ENCODE data around the gene RANBP3.
"Not testable (repeated sequence)": the region's sequence is repeated elsewhere in the genome, so short reads cannot be mapped to it uniquely, and the experiment has no call there.

The RANBP3 gene

GRCh38 chr19:6006070-6006446 lies 28.1 kb upstream of the RANBP3 start:
- H3K27ac ChIP-seq (ENCODE audit: low read depth, low read length, severe bottlenecking); H3K36me3 ChIP-seq (ENCODE audit: control insufficient read depth, insufficient read depth, low read length); H3K4me3 ChIP-seq (ENCODE audit: extremely low read depth, insufficient read depth, low read length, poor library complexity, severe bottlenecking); H3K4me1 ChIP-seq (ENCODE audit: control insufficient read depth, insufficient read depth, low read length, poor library complexity, severe bottlenecking); H3K9me3 ChIP-seq (ENCODE audit: control insufficient read depth, low read length): not testable (repeated sequence)
- WGBS, 2 experiments (ENCODE audit: insufficient coverage in 2 of 2): 84 to 91% methylated on average over 5 to 7 of the region's 7 CpGs

- 95 to 99% methylated on average over 6 to 15 of the region's 18 CpGs for WGBS, 2 experiments (ENCODE audit: insufficient coverage in 2 of 2)
- Histone ChIP-seq H3K4me3 (ENCODE audit: extremely low read depth, insufficient read depth, low read length, poor library complexity, severe bottlenecking) (no peak overlapping the region), H3K9me3 (ENCODE audit: control insufficient read depth, low read length) (no peaks in the 10 kb centered on the region), H3K4me1 (ENCODE audit: control insufficient read depth, insufficient read depth, low read length, poor library complexity, severe bottlenecking) (no peaks in the 10 kb centered on the region), H3K27ac (ENCODE audit: low read depth, low read length, severe bottlenecking) (no peak overlapping the region), H3K36me3 (ENCODE audit: control insufficient read depth, insufficient read depth, low read length) (no peaks in the 10 kb centered on the region)
These were observed 27.6 kb upstream of the RANBP3 start for GRCh38 chr19:6005321-6006069.

DNA sequence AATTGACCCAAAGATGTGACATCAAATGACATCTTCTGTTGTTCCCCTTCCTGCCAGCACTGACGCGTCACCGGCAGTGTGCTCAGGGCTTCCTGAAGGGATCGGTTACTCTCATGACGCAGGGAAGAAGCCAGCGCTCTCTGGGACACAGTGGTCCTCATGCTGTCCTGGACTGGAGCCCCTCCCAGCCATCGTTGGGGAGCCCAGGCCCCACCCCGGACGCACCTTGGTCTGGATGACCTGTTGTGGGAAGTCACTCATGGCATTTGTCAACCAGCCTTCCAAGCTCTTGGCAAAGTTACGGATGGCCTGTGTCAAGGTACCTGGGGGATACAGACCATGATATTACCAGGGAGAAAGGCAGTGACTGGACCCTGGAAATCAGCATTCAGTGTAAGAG lies 26.0 kb upstream of the RANBP3 start:
- H3K4me3 ChIP-seq (ENCODE audit: extremely low read depth, insufficient read depth, low read length, poor library complexity, severe bottlenecking): no peak overlapping the region
- no peaks in the 10 kb centered on the region for H3K4me1 ChIP-seq (ENCODE audit: control insufficient read depth, insufficient read depth, low read length, poor library complexity, severe bottlenecking)
- H3K9me3 ChIP-seq (ENCODE audit: control insufficient read depth, low read length): no peaks in the 10 kb centered on the region
- no peaks in the 10 kb centered on the region for H3K36me3 ChIP-seq (ENCODE audit: control insufficient read depth, insufficient read depth, low read length)
- WGBS, 2 experiments (ENCODE audit: insufficient coverage in 2 of 2): 81 to 86% methylated on average over 10 of the region's 10 CpGs
- no peak overlapping the region for H3K27ac ChIP-seq (ENCODE audit: low read depth, low read length, severe bottlenecking)

DNA sequence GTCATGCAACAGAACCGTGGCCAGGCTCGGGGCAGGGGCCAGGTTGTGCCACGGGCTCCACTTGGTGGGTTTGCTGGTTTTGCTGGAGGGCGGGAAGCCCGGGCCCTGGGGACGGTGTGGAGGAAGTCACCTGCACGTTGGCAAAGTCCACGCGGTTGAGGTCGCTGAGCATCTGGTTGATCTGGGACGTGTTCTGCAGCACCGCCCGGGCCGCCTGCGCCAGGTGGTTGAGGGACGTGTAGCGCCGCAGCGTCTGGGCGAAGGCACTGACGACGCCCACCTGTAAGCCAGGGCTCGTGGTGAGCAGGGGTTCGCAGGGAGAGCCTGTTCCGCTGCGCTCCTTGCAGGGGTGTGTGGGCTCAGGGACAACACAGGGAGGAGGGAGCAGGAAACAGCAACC lies 24.7 kb upstream of the RANBP3 start:
- 90 to 94% methylated on average over 26 of the region's 26 CpGs for WGBS, 2 experiments (ENCODE audit: insufficient coverage in 2 of 2)

GRCh38 chr19:6000228-6000847 lies 22.4 kb upstream of the RANBP3 start:
- H3K27ac ChIP-seq (ENCODE audit: low read depth, low read length, severe bottlenecking): no peak overlapping the region
- no peaks in the 10 kb centered on the region for H3K4me1 ChIP-seq (ENCODE audit: control insufficient read depth, insufficient read depth, low read length, poor library complexity, severe bottlenecking)
- H3K4me3 ChIP-seq (ENCODE audit: extremely low read depth, insufficient read depth, low read length, poor library complexity, severe bottlenecking): no peak overlapping the region
- H3K9me3 ChIP-seq (ENCODE audit: control insufficient read depth, low read length): no peaks in the 10 kb centered on the region
- WGBS, 2 experiments (ENCODE audit: insufficient coverage in 2 of 2): 91 to 100% methylated on average over 5 of the region's 7 CpGs
- no peaks in the 10 kb centered on the region for H3K36me3 ChIP-seq (ENCODE audit: control insufficient read depth, insufficient read depth, low read length)

More for the DNA sequence above, 24.7 kb upstream of the RANBP3 start:
- Histone ChIP-seq H3K36me3 (ENCODE audit: control insufficient read depth, insufficient read depth, low read length) (no peaks in the 10 kb centered on the region), H3K9me3 (ENCODE audit: control insufficient read depth, low read length) (no peaks in the 10 kb centered on the region), H3K4me1 (ENCODE audit: control insufficient read depth, insufficient read depth, low read length, poor library complexity, severe bottlenecking) (no peaks in the 10 kb centered on the region), H3K27ac (ENCODE audit: low read depth, low read length, severe bottlenecking) (no peak overlapping the region), H3K4me3 (ENCODE audit: extremely low read depth, insufficient read depth, low read length, poor library complexity, severe bottlenecking) (no peak overlapping the region)

DNA sequence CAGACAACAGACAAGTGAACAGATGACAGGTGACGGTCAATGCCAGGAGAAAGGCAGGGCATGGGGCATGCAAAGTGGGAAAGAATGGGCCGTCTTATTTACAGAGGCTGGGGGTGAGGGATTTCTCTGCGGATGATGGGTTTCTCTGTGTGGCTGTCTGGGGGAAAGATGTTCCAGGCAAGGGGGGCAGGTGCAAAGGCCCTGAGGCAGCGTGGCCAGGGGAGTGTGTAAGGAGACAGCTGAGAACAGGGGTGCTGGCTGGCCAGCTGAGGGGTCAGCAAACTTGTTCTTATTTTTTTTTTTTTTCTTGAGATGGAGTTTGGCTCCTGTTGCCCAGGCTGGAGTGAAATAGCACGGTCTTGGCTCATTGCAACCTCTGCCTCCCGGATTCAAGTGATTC lies 21.8 kb upstream of the RANBP3 start:
- H3K36me3 ChIP-seq (ENCODE audit: control insufficient read depth, insufficient read depth, low read length): no peaks in the 10 kb centered on the region

DNA sequence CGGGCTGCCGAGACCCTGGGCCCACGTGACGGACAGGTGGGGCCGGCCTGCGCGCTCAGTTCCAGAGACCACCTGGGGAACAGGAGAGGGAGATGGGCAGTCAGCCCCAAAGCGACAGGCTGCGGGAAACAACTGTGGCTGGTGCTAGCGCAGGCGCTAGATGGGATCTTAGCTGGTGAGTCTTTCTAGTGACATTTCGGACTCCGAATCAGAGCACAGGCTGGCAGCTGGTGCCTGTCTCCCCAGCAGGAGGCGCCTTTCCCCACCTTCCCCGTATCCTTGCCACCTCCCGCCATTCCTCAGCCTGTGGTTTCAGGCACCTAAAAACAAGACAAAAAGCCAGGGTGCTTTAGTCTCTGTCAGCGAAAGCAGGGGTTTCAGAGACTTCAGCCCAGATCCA lies 19.4 kb upstream of the RANBP3 start:
- no peak overlapping the region for H3K27ac ChIP-seq (ENCODE audit: low read depth, low read length, severe bottlenecking)
- H3K4me3 ChIP-seq (ENCODE audit: extremely low read depth, insufficient read depth, low read length, poor library complexity, severe bottlenecking): no peak overlapping the region
- H3K4me1 ChIP-seq (ENCODE audit: control insufficient read depth, insufficient read depth, low read length, poor library complexity, severe bottlenecking): no peaks in the 10 kb centered on the region
- H3K9me3 ChIP-seq (ENCODE audit: control insufficient read depth, low read length): no peaks in the 10 kb centered on the region
- H3K36me3 ChIP-seq (ENCODE audit: control insufficient read depth, insufficient read depth, low read length): no peaks in the 10 kb centered on the region
- 76 to 77% methylated on average over 17 of the region's 17 CpGs for WGBS, 2 experiments (ENCODE audit: insufficient coverage in 2 of 2)

More for the DNA sequence above, 21.8 kb upstream of the RANBP3 start:
- WGBS, 2 experiments (ENCODE audit: insufficient coverage in 2 of 2): 97% methylated on average over 6 of the region's 6 CpGs
- Histone ChIP-seq H3K27ac (ENCODE audit: low read depth, low read length, severe bottlenecking) (no peak overlapping the region), H3K9me3 (ENCODE audit: control insufficient read depth, low read length) (no peaks in the 10 kb centered on the region), H3K4me3 (ENCODE audit: extremely low read depth, insufficient read depth, low read length, poor library complexity, severe bottlenecking) (no peak overlapping the region), H3K4me1 (ENCODE audit: control insufficient read depth, insufficient read depth, low read length, poor library complexity, severe bottlenecking) (no peaks in the 10 kb centered on the region)

- no peaks in the 10 kb centered on the region for H3K36me3 ChIP-seq (ENCODE audit: control insufficient read depth, insufficient read depth, low read length)
- no peaks in the 10 kb centered on the region for H3K4me1 ChIP-seq (ENCODE audit: control insufficient read depth, insufficient read depth, low read length, poor library complexity, severe bottlenecking)
- no peak overlapping the region for H3K4me3 ChIP-seq (ENCODE audit: extremely low read depth, insufficient read depth, low read length, poor library complexity, severe bottlenecking)
- no peak overlapping the region for H3K27ac ChIP-seq (ENCODE audit: low read depth, low read length, severe bottlenecking)
- H3K9me3 ChIP-seq (ENCODE audit: control insufficient read depth, low read length): no peaks in the 10 kb centered on the region
- WGBS, 2 experiments (ENCODE audit: insufficient coverage in 2 of 2): 92 to 95% methylated on average over 29 to 32 of the region's 37 CpGs
These were observed 18.8 kb upstream of the RANBP3 start for GRCh38 chr19:5996623-5997320.

GRCh38 chr19:5996102-5996501 lies 18.2 kb upstream of the RANBP3 start:
- H3K27ac ChIP-seq (ENCODE audit: low read depth, low read length, severe bottlenecking): no peak overlapping the region
- WGBS, 2 experiments (ENCODE audit: insufficient coverage in 2 of 2): 95% methylated on average over 20 to 26 of the region's 26 CpGs
- no peaks in the 10 kb centered on the region for H3K9me3 ChIP-seq (ENCODE audit: control insufficient read depth, low read length)
- no peaks in the 10 kb centered on the region for H3K4me1 ChIP-seq (ENCODE audit: control insufficient read depth, insufficient read depth, low read length, poor library complexity, severe bottlenecking)
- no peak overlapping the region for H3K4me3 ChIP-seq (ENCODE audit: extremely low read depth, insufficient read depth, low read length, poor library complexity, severe bottlenecking)
- no peaks in the 10 kb centered on the region for H3K36me3 ChIP-seq (ENCODE audit: control insufficient read depth, insufficient read depth, low read length)

DNA sequence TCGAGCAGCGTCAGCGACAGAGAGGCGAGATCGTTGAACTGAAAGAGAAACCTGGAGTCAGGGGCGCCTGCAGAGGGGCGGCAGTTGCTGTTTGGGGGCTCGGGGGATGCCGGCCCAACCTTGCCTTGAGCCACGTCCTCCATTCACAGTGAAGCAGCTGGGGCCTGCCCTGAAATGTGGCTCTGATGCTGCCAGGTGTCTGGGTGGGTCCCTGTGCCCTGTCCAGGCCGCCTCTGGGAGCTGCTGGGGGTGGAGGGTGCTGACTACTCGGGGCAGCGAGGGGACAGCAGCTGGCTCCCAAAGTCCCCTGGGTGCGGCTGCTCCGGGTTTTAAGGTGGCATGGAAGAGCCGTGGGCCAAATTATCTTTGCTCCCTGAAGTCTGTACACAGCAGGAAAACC lies 17.7 kb upstream of the RANBP3 start:
- H3K4me1 ChIP-seq (ENCODE audit: control insufficient read depth, insufficient read depth, low read length, poor library complexity, severe bottlenecking): no peaks in the 10 kb centered on the region
- no peak overlapping the region for H3K27ac ChIP-seq (ENCODE audit: low read depth, low read length, severe bottlenecking)
- H3K4me3 ChIP-seq (ENCODE audit: extremely low read depth, insufficient read depth, low read length, poor library complexity, severe bottlenecking): no peak overlapping the region
- 91 to 93% methylated on average over 15 to 16 of the region's 16 CpGs for WGBS, 2 experiments (ENCODE audit: insufficient coverage in 2 of 2)
- H3K36me3 ChIP-seq (ENCODE audit: control insufficient read depth, insufficient read depth, low read length): no peaks in the 10 kb centered on the region
- no peaks in the 10 kb centered on the region for H3K9me3 ChIP-seq (ENCODE audit: control insufficient read depth, low read length)
